K562 (cell line): Measurements from ENCODE around the gene GART. TPM values are rescaled to one million over a fixed set of nuclear protein-coding genes. Genes with fewer than 3 reads are reported as not detected.
A peak's percentile ranks its signal among the peaks of the same experiment; 100 is the strongest.

Experiments
- ATAC-seq: fragments of 200-7000 bp; cut with Tn5 transposase; 3 replicates; pipeline ENCODE4 v1.9.1; 2020; ENCODE audit warnings: moderate library complexity
- BruUV-seq: library from RNA; stranded (reverse); fragments of 400-500 nt; replicated peaks from 2 replicates; lab custom pipeline; 2021; lab: Mats Ljungman, UMichigan
- CTCF ChIA-PET: fragments of 300-600 bp; formaldehyde crosslinking; extraction: SDS; loops from one replicate; lab custom pipeline; 2021; ENCODE audit warnings: low intra/inter-chr PET ratio; lab: Yijun Ruan, JAX
- POLR2A ChIA-PET: fragments of 300-600, 350-650 bp; sonication (Branson Sonifier 250); formaldehyde crosslinking; extraction: SDS; loops from one replicate; lab custom pipeline; 2021; ENCODE audit warnings: antibody characterized with exemption, inconsistent platforms; lab: Yijun Ruan, JAX
- DNase-seq, 4 experiments: peaks; one replicate each; pipeline versions ENCODE4 v3.0.0 to v3.0.0-alpha.2; 2011 to 2018; ENCODE audit warnings: low spot score in 3 of 4, mixed read lengths in 3 of 4; ENCODE audit errors: extremely low read depth in 1 of 4
- FAIRE-seq: peaks from 2 replicates; lab custom pipeline; 2011; peaks lifted over from hg19 to GRCh38; lab: Jason Lieb, UNC
- H2AFZ ChIP-seq: 2 replicates; pipeline ENCODE4 v1.6.0; 2011; ENCODE audit warnings: low read depth, low read length, control low read depth, inconsistent platforms
- H3K27ac ChIP-seq: fragments of 200-600 bp; 3 replicates; pipeline ENCODE4 v1.8.0; 2011; ENCODE audit warnings: low read depth, mild to moderate bottlenecking, control low read depth, inconsistent platforms, low read length, moderate library complexity, mixed read lengths; ENCODE audit errors: extremely low read depth
- H3K27me3 ChIP-seq, 2 experiments: fragments of 300-600 bp in 1 of 2; 2 replicates in 1 of 2; 3 replicates in 1 of 2; pipeline versions ENCODE4 v1.6.0 to v1.8.0; 2011; ENCODE audit warnings: inconsistent platforms in 2 of 2, low read length in 2 of 2, mild to moderate bottlenecking in 1 of 2, mixed read lengths in 1 of 2, moderate library complexity in 1 of 2; ENCODE audit not compliant: control insufficient read depth in 2 of 2, insufficient read depth in 2 of 2
- H3K36me3 ChIP-seq: fragments of 300-600 bp; 3 replicates; pipeline ENCODE4 v1.8.0; 2011; ENCODE audit warnings: mild to moderate bottlenecking, low read length, inconsistent platforms; ENCODE audit not compliant: control insufficient read depth, insufficient read depth
- H3K4me1 ChIP-seq, 2 experiments: fragments of 200-600 bp in 1 of 2; replicated peaks in 1 of 2; 2 replicates in 1 of 2; 3 replicates in 1 of 2; pipeline versions ENCODE4 v1.5.1 to v1.8.0; 2011; ENCODE audit warnings: inconsistent platforms in 2 of 2, low read length in 2 of 2, mild to moderate bottlenecking in 1 of 2, mixed read lengths in 1 of 2, moderate library complexity in 1 of 2; ENCODE audit not compliant: control insufficient read depth in 2 of 2, insufficient read depth in 2 of 2
- H3K4me2 ChIP-seq: 2 replicates; pipeline ENCODE4 v1.6.1; 2011; ENCODE audit warnings: low read length, control low read depth, inconsistent platforms, mixed read lengths; ENCODE audit not compliant: insufficient read depth
- H3K4me3 ChIP-seq: fragments of 200-600 bp; sonication (generic), shearing (Covaris generic); 2 replicates; pipeline ENCODE4 v1.5.1; 2016; ENCODE audit warnings: control low read depth, inconsistent platforms
- H3K79me2 ChIP-seq: fragments of 200-600 bp; 3 replicates; pipeline ENCODE4 v1.8.0; 2011; ENCODE audit warnings: low read length, inconsistent platforms; ENCODE audit not compliant: control insufficient read depth, insufficient read depth
- H3K9ac ChIP-seq, 2 experiments: 2 replicates each; pipeline versions ENCODE4 v1.6.0 to v1.6.1; 2011; ENCODE audit warnings: low read depth in 2 of 2, low read length in 2 of 2, control low read depth in 1 of 2, inconsistent platforms in 1 of 2, mild to moderate bottlenecking in 1 of 2, mixed read lengths in 1 of 2; ENCODE audit not compliant: insufficient read depth in 1 of 2
- H3K9me1 ChIP-seq: one replicate; pipeline ENCODE4 v1.6.0; 2011; ENCODE audit warnings: inconsistent platforms, mild to moderate bottlenecking, low read length, moderate library complexity; ENCODE audit not compliant: control insufficient read depth, insufficient read depth
- H3K9me3 ChIP-seq: replicated peaks from 2 replicates; pipeline ENCODE4 v1.5.1; 2011; ENCODE audit warnings: low read depth, low read length, inconsistent platforms; ENCODE audit not compliant: control insufficient read depth, insufficient read depth
- H4K20me1 ChIP-seq: replicated peaks from 2 replicates; pipeline ENCODE4 v1.6.1; 2011; ENCODE audit warnings: low read length, inconsistent platforms, mixed read lengths; ENCODE audit not compliant: control insufficient read depth, insufficient read depth
- BCOR ChIP-seq: fragments of 450-650 bp; IDR thresholded peaks from 2 replicates; pipeline ENCODE4 v1.6.1; 2016
- CBX5 ChIP-seq: IDR thresholded peaks from 2 replicates; pipeline ENCODE4 v1.6.1; 2014; ENCODE audit warnings: low read depth, borderline replicate concordance
- CCNT2 ChIP-seq: IDR thresholded peaks from 2 replicates; pipeline ENCODE4 v1.6.1; 2011; ENCODE audit warnings: borderline replicate concordance, low read depth, mild to moderate bottlenecking, moderate library complexity, mixed read lengths, low read length; ENCODE audit not compliant: insufficient read length; ENCODE audit errors: extremely low read depth
- NFYB ChIP-seq: IDR thresholded peaks from 2 replicates; pipeline ENCODE4 v1.6.1; 2011; ENCODE audit warnings: mild to moderate bottlenecking, moderate library complexity; ENCODE audit not compliant: insufficient read length; ENCODE audit errors: extremely low read depth
- NR4A1 ChIP-seq, 2 experiments: fragments of 250-450 bp in 1 of 2; fragments of 450-650 bp in 1 of 2; sonication (Bioruptor Pico) in 1 of 2; IDR thresholded peaks; 2 replicates each; pipeline versions ENCODE4 v1.4.0 to v1.6.1; 2016 to 2020; ENCODE audit warnings: mild to moderate bottlenecking in 2 of 2, missing compliant biosample characterization in 1 of 2, missing genetic modification characterization in 1 of 2, moderate library complexity in 1 of 2
- SMARCA4 ChIP-seq: fragments of 450-650 bp; IDR thresholded peaks from 2 replicates; pipeline ENCODE4 v1.6.1; 2016
- STAT5A ChIP-seq: IDR thresholded peaks from 2 replicates; pipeline ENCODE4 v1.6.1; 2012; ENCODE audit warnings: low read length, inconsistent platforms, borderline replicate concordance
- ZBTB49 ChIP-seq: sonication (generic); formaldehyde crosslinking; IDR thresholded peaks from 2 replicates; pipeline ENCODE4 v1.8.0; 2022; ENCODE audit warnings: missing genetic modification reagents, mild to moderate bottlenecking, borderline replicate concordance
- ZFP36 ChIP-seq: fragments of 150-350 bp; IDR thresholded peaks from 2 replicates; pipeline ENCODE4 v1.6.1; 2018; ENCODE audit warnings: low read length, low read depth; ENCODE audit not compliant: partially characterized antibody
- ZNF124 ChIP-seq: sonication (generic); formaldehyde crosslinking; IDR thresholded peaks from 2 replicates; pipeline ENCODE4 v1.8.1; 2022; ENCODE audit warnings: missing genetic modification reagents
- ZNF197 ChIP-seq: fragments of 200-800 bp; sonication (Bioruptor generic); IDR thresholded peaks from 2 replicates; pipeline ENCODE4 v1.6.1; 2016; ENCODE audit warnings: low read depth, missing genetic modification characterization, missing compliant biosample characterization
- ZNF217 ChIP-seq: sonication (generic); formaldehyde crosslinking; IDR thresholded peaks from 2 replicates; pipeline ENCODE4 v1.8.0; 2022; ENCODE audit warnings: mild to moderate bottlenecking, missing genetic modification reagents
- ZNF75A ChIP-seq: fragments of 450-650 bp; formaldehyde crosslinking; IDR thresholded peaks from 2 replicates; pipeline ENCODE4 v1.4.0; 2020; ENCODE audit warnings: mild to moderate bottlenecking
- WGBS: fragments of 100-300 bp; shearing (Covaris generic); methylation state at CpG from one replicate; pipeline ENCODE4 v1.1.6; 2016; ENCODE audit warnings: low coverage, mixed read lengths; ENCODE audit not compliant: insufficient coverage; ENCODE audit errors: missing lambda C conversion rate; 5-methylcytosine and 5-hydroxymethylcytosine counted together
- in situ Hi-C: fragments of 300-500 bp; cut with MboI; formaldehyde crosslinking; loops from 4 replicates; pipeline ENCODE4 v1.15.0; 2018; ENCODE audit warnings: inconsistent platforms, mixed read lengths
- intact Hi-C: fragments of 100-400 bp; cut with micrococcal nuclease; formaldehyde crosslinking; loops from 2 replicates; pipeline ENCODE4 v1.14.2; 2022
- polyA plus RNA-seq, 8 experiments: library from polyadenylated mRNA; depleted of rRNA in 4 of 8; stranded (reverse) in 5 of 8; unstranded in 3 of 8; fragments of >200 nt; fragmentation: Nextera tagmentation in 2 of 8; fragmentation: Illumina TruSeq in 1 of 8; extraction: Ambion mirVana in 2 of 8; extraction: Trizol in 1 of 8; gene quantifications; 2 replicates each; pipeline versions ENCODE4 v1.2.1 to v1.2.3, GENCODE V29; 2011 to 2014; ENCODE audit warnings: inconsistent platforms in 1 of 8, missing spikeins in 1 of 8
- total RNA-seq, 7 experiments: library from RNA; depleted of rRNA in 6 of 7; stranded (reverse); fragments of >200 nt in 6 of 7; fragmentation: Illumina TruSeq in 2 of 7; extraction: Trizol in 2 of 7; gene quantifications; 2 replicates each; pipeline versions ENCODE4 v1.2.1 to v1.2.3, GENCODE V29; 2011 to 2021; ENCODE audit warnings: low replicate concordance in 1 of 7
- TF ChIP-seq, protein P1 (sequence below): fragments of 450-650 bp; IDR thresholded peaks from one replicate; pipeline ENCODE4 v1.6.1; 2018; ENCODE audit warnings: mild to moderate bottlenecking, moderate library complexity; ENCODE audit not compliant: partially characterized antibody
- TF ChIP-seq, protein P2 (sequence below): fragments of 250-450 bp; sonication (Bioruptor Pico); IDR thresholded peaks from 2 replicates; pipeline ENCODE4 v1.5.0; 2021; ENCODE audit warnings: mild to moderate bottlenecking, borderline replicate concordance

The GART gene
- total and polyA plus RNA-seq, 9 of the 15 experiments (the other 6 are each of a cell fraction or from before 2014, with no cell fraction given), result 141 to 429 (median 349) TPM

DNA sequence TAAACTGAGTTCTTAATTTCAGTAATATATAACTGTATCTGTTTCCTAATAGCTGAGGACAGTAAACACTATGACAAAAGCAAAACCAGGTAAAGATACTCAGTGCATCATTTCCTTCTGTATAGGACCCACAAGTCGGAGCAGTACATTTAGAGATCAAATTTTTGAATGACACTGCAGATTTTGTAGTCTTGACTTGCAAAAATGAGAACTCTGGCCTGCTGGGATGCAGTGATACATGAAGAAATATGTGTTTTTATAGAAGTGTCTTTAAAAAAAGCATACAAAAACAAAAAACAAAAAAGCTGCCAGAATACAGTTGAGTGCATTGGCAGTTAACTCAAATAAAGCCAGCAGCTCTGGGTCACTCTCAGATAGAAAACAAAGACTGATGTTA lies 19.0 kb downstream of the GART start:
- Histone ChIP-seq H4K20me1 (no peaks in the 10 kb centered on the region), H3K27ac (peak overlapping the region; percentile 5; the same call in 1 of the 3 replicates), H3K4me1 (no peaks in the 10 kb centered on the region), H3K9me3 (no peaks in the 10 kb centered on the region), H3K4me3 (no peak overlapping the region), H3K4me2 (no peak overlapping the region), H3K79me2 (no peaks in the 10 kb centered on the region), H3K9ac (no peak overlapping the region), H3K36me3 (peaks cover 88% of the 10 kb centered on the region), H2AFZ (no peak overlapping the region), H3K27me3 (no peaks in the 10 kb centered on the region), H3K9me1 (no peaks in the 10 kb centered on the region)
- intact Hi-C loops, result no loop called here
- ChIA-PET CTCF (no interaction called here), POLR2A (interaction anchor here (0.7 to 4.4 kb wide), 3 partner anchors 9 to 20 kb away, joined by 3 to 30 read pairs (median 7); partner anchors contain the start of genes GART and SON)
- in situ Hi-C loops, result no loop called here
- 40% methylated on average over 1 of the region's 1 CpG for WGBS
- BruUV-seq, result no TSS peak
- DNase-seq (peak in 1 of 4 experiments; percentile 25), FAIRE-seq (no peak), ATAC-seq (peak; percentile 67)
- TF ChIP-seq STAT5A (no peak), BCOR (no peak), SMARCA4 (0 out of 2 replicates have a peak, but pooled peaks have one; percentile 23), NFYB (no peak), ZBTB49 (CRISPR knock-in tag) (no peak), ZFP36 (no peak), ZNF124 (CRISPR knock-in tag) (no peak), ZNF75A (CRISPR knock-in tag) (no peak), ZNF217 (CRISPR knock-in tag) (no peak), CBX5 (no peak), NR4A1 (CRISPR knock-in tag; IDR thresholded peaks at IDR 0.05) (no peak), NR4A1 (tag; IDR thresholded peaks at IDR 0.05) (no peak), ZNF197 (no peak), CCNT2 (no peak)
- TF ChIP-seq, protein P1, sequence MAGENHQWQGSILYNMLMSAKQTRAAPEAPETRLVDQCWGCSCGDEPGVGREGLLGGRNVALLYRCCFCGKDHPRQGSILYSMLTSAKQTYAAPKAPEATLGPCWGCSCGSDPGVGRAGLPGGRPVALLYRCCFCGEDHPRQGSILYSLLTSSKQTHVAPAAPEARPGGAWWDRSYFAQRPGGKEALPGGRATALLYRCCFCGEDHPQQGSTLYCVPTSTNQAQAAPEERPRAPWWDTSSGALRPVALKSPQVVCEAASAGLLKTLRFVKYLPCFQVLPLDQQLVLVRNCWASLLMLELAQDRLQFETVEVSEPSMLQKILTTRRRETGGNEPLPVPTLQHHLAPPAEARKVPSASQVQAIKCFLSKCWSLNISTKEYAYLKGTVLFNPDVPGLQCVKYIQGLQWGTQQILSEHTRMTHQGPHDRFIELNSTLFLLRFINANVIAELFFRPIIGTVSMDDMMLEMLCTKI, result no peak
- TF ChIP-seq, protein P2, sequence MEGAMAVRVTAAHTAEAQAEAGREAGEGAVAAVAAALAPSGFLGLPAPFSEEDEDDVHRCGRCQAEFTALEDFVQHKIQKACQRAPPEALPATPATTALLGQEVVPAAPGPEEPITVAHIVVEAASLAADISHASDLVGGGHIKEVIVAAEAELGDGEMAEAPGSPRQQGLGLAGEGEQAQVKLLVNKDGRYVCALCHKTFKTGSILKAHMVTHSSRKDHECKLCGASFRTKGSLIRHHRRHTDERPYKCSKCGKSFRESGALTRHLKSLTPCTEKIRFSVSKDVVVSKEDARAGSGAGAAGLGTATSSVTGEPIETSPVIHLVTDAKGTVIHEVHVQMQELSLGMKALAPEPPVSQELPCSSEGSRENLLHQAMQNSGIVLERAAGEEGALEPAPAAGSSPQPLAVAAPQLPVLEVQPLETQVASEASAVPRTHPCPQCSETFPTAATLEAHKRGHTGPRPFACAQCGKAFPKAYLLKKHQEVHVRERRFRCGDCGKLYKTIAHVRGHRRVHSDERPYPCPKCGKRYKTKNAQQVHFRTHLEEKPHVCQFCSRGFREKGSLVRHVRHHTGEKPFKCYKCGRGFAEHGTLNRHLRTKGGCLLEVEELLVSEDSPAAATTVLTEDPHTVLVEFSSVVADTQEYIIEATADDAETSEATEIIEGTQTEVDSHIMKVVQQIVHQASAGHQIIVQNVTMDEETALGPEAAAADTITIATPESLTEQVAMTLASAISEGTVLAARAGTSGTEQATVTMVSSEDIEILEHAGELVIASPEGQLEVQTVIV, result no peak
